SK-N-SH treated with all-trans-retinoic acid at 6 μM for 48 hours (cell line): ENCODE measurements around the gene PRKCQ.

ENCODE experiments used
- ARNTL ChIP-seq: fragments of 450-650 bp; formaldehyde crosslinking; IDR thresholded peaks from 2 replicates; pipeline ENCODE4 v1.5.0; 2020; ENCODE audit warnings: low read depth, mild to moderate bottlenecking, moderate library complexity, borderline replicate concordance
- GLIS3 ChIP-seq: fragments of 250-450 bp; sonication (Bioruptor Pico); IDR thresholded peaks from 2 replicates; pipeline ENCODE4 v1.5.0; 2020; ENCODE audit warnings: mild to moderate bottlenecking, moderate library complexity
- ISL1 ChIP-seq: fragments of 250-450 bp; sonication (Bioruptor Pico); IDR thresholded peaks from 2 replicates; pipeline ENCODE4 v2.1.2; 2022; ENCODE audit warnings: mild to moderate bottlenecking, moderate library complexity
- OSR1 ChIP-seq: fragments of 250-450 bp; sonication (Bioruptor Pico); IDR thresholded peaks from 2 replicates; pipeline ENCODE4 v1.8.0; 2022; ENCODE audit warnings: moderate library complexity, mild to moderate bottlenecking, inconsistent platforms
- SNAI2 ChIP-seq: fragments of 250-450 bp; sonication (Bioruptor Pico); IDR thresholded peaks from 2 replicates; pipeline ENCODE4 v1.5.0; 2020; ENCODE audit warnings: mild to moderate bottlenecking, moderate library complexity
- TCF4 ChIP-seq: fragments of 250-450 bp; sonication (Bioruptor Pico); IDR thresholded peaks from 2 replicates; pipeline ENCODE4 v1.8.0; 2021; ENCODE audit warnings: mild to moderate bottlenecking, moderate library complexity, borderline replicate concordance
- TOX ChIP-seq: fragments of 250-450 bp; sonication (Bioruptor Pico); IDR thresholded peaks from 2 replicates; pipeline ENCODE4 v1.8.0; 2021; ENCODE audit warnings: mild to moderate bottlenecking, moderate library complexity, borderline replicate concordance
- TSHZ2 ChIP-seq: fragments of 250-450 bp; sonication (Bioruptor Pico); IDR thresholded peaks from 2 replicates; pipeline ENCODE4 v1.5.0; 2020; ENCODE audit warnings: mild to moderate bottlenecking, moderate library complexity
- ZNF70 ChIP-seq: fragments of 450-650 bp; formaldehyde crosslinking; IDR thresholded peaks from 2 replicates; pipeline ENCODE4 v1.5.0; 2020; ENCODE audit warnings: mild to moderate bottlenecking, moderate library complexity
- ZNF8 ChIP-seq: fragments of 450-650 bp; formaldehyde crosslinking; IDR thresholded peaks from 2 replicates; pipeline ENCODE4 v1.5.0; 2020; ENCODE audit warnings: mild to moderate bottlenecking, moderate library complexity
- TF ChIP-seq, protein P1 (sequence below): fragments of 250-450 bp; sonication (Bioruptor Pico); IDR thresholded peaks from 2 replicates; pipeline ENCODE4 v1.5.1; 2020; ENCODE audit warnings: low read depth, mild to moderate bottlenecking, moderate library complexity
- TF ChIP-seq, protein P2 (sequence below): fragments of 250-450 bp; sonication (Bioruptor Pico); IDR thresholded peaks from 2 replicates; pipeline ENCODE4 v1.8.0; 2020; ENCODE audit warnings: mild to moderate bottlenecking, moderate library complexity, borderline replicate concordance

GRCh38 chr10:6625428-6625827 is 45.4 kb upstream of the PRKCQ start:
- TF ChIP-seq ISL1 (CRISPR knock-in tag): no peak
- TF ChIP-seq, protein P1, sequence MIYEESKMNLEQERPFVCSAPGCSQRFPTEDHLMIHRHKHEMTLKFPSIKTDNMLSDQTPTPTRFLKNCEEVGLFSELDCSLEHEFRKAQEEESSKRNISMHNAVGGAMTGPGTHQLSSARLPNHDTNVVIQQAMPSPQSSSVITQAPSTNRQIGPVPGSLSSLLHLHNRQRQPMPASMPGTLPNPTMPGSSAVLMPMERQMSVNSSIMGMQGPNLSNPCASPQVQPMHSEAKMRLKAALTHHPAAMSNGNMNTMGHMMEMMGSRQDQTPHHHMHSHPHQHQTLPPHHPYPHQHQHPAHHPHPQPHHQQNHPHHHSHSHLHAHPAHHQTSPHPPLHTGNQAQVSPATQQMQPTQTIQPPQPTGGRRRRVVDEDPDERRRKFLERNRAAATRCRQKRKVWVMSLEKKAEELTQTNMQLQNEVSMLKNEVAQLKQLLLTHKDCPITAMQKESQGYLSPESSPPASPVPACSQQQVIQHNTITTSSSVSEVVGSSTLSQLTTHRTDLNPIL: no peak
- no peak for TF ChIP-seq ZNF8 (CRISPR knock-in tag)
- no peak for TF ChIP-seq TCF4
- no peak for TF ChIP-seq TSHZ2
- no peak for TF ChIP-seq TOX (CRISPR knock-in tag)
- no peak for TF ChIP-seq ARNTL (CRISPR knock-in tag)
- TF ChIP-seq ZNF70: no peak
- TF ChIP-seq, protein P2, sequence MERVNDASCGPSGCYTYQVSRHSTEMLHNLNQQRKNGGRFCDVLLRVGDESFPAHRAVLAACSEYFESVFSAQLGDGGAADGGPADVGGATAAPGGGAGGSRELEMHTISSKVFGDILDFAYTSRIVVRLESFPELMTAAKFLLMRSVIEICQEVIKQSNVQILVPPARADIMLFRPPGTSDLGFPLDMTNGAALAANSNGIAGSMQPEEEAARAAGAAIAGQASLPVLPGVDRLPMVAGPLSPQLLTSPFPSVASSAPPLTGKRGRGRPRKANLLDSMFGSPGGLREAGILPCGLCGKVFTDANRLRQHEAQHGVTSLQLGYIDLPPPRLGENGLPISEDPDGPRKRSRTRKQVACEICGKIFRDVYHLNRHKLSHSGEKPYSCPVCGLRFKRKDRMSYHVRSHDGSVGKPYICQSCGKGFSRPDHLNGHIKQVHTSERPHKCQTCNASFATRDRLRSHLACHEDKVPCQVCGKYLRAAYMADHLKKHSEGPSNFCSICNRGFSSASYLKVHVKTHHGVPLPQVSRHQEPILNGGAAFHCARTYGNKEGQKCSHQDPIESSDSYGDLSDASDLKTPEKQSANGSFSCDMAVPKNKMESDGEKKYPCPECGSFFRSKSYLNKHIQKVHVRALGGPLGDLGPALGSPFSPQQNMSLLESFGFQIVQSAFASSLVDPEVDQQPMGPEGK (CRISPR knock-in tag): no peak
- no peak for TF ChIP-seq GLIS3 (CRISPR knock-in tag)
- TF ChIP-seq OSR1 (CRISPR knock-in tag): no peak
- TF ChIP-seq SNAI2: no peak
